Left ventricle myocardium inferior (tissue), 1 donor: ENCODE measurements around the gene TECTA. TPM values are rescaled to one million over a fixed set of nuclear protein-coding genes. Genes with fewer than 3 reads are reported as not detected.

Experiments
- DNase-seq: peaks from one replicate; pipeline ENCODE4 v3.0.0-alpha.2; 2020
- H3K27ac ChIP-seq: fragments of 200-600 bp; replicated peaks from 2 replicates; pipeline ENCODE4 v1.8.0; 2021
- H3K27me3 ChIP-seq: fragments of 200-600 bp; 2 replicates; pipeline ENCODE4 v1.8.0; 2021; ENCODE audit warnings: low read depth
- H3K36me3 ChIP-seq: fragments of 200-600 bp; 2 replicates; pipeline ENCODE4 v1.8.0; 2021
- H3K4me1 ChIP-seq: fragments of 200-600 bp; 2 replicates; pipeline ENCODE4 v1.8.0; 2021
- H3K4me3 ChIP-seq: fragments of 200-600 bp; 2 replicates; pipeline ENCODE4 v1.8.0; 2021; ENCODE audit warnings: mild to moderate bottlenecking, moderate library complexity
- H3K9me3 ChIP-seq: fragments of 200-600 bp; replicated peaks from 2 replicates; pipeline ENCODE4 v1.8.0; 2021
- intact Hi-C: fragments of 100-400 bp; cut with micrococcal nuclease; formaldehyde crosslinking; loops from one replicate; pipeline ENCODE4 v1.11.0; 2022
- total RNA-seq: library from RNA; stranded (reverse); fragmentation: NEBNext Ultra II Directional; extraction: Animal tissue kit (Norgen Biotek cat#: 25700); gene quantifications from one replicate; pipeline ENCODE4 v1.2.1, GENCODE V29; 2021
- TF ChIP-seq, protein P1 (sequence below): fragments of 200-600 bp; IDR thresholded peaks from 2 replicates; pipeline ENCODE4 v1.8.0; 2021; ENCODE audit warnings: antibody characterized with exemption, mild to moderate bottlenecking, borderline replicate concordance
- donor health status: DM: no; HTN: yes; CAD: no; lungs with severe emphysema.

The TECTA gene
- total RNA-seq, 1 donor from 2014 or later: 1.1 TPM

DNA sequence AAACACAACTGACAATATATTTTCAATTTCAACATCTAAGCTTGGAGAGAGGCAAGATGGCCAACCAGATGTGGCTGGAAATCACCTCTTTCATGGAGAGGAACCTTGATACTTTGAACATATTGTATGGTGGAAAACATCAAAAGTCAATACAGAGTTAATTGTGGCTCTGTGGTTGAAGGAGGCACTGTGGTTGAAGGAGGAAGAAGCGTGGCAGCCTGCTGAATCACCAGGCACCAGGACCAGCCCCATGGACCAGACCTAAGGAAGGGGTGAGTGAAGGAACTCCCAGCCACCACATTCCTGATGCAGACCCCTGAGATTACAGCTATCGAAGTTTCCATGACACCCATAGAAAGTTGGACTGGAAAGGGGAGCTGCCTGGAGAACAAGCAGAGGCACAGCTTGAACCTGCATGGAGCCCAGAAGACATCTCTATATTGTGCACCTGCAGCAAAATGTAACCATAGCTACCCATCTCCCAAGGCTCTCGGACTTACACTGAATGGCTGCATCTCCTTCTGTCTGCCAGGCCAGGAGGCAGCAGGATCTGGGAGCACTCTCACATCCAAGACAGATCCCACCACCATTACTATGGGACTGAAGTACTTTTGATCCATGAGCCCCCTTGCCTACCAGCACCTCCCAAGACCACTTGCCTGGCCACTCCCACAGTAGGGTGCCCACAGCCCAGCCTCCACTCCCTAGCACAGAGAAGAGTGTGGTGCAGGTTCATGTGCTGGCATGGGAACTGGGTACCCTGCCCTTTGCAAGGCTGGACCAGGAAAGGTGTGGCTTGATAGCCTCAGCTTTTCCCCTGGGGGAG is 111.7 kb downstream of the TECTA start:
- intact Hi-C loops: no loop called here
- Histone ChIP-seq H3K27me3 (peaks cover 13% of the 10 kb centered on the region), H3K27ac (no peak overlapping the region), H3K9me3 (no peaks in the 10 kb centered on the region), H3K4me3 (no peak overlapping the region), H3K36me3 (no peaks in the 10 kb centered on the region), H3K4me1 (peaks cover 9% of the 10 kb centered on the region)
- TF ChIP-seq, protein P1, sequence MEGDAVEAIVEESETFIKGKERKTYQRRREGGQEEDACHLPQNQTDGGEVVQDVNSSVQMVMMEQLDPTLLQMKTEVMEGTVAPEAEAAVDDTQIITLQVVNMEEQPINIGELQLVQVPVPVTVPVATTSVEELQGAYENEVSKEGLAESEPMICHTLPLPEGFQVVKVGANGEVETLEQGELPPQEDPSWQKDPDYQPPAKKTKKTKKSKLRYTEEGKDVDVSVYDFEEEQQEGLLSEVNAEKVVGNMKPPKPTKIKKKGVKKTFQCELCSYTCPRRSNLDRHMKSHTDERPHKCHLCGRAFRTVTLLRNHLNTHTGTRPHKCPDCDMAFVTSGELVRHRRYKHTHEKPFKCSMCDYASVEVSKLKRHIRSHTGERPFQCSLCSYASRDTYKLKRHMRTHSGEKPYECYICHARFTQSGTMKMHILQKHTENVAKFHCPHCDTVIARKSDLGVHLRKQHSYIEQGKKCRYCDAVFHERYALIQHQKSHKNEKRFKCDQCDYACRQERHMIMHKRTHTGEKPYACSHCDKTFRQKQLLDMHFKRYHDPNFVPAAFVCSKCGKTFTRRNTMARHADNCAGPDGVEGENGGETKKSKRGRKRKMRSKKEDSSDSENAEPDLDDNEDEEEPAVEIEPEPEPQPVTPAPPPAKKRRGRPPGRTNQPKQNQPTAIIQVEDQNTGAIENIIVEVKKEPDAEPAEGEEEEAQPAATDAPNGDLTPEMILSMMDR: no peak
- DNase-seq: no peak

GRCh38 chr11:121213362-121213893 is 112.4 kb downstream of the TECTA start:
- Histone ChIP-seq H3K9me3 (no peaks in the 10 kb centered on the region), H3K4me3 (no peak overlapping the region), H3K27ac (no peak overlapping the region), H3K4me1 (peaks cover 9% of the 10 kb centered on the region), H3K36me3 (no peaks in the 10 kb centered on the region), H3K27me3 (peaks cover 13% of the 10 kb centered on the region)
- TF ChIP-seq, protein P1: no peak
- intact Hi-C loops: no loop called here
- no peak for DNase-seq

DNA sequence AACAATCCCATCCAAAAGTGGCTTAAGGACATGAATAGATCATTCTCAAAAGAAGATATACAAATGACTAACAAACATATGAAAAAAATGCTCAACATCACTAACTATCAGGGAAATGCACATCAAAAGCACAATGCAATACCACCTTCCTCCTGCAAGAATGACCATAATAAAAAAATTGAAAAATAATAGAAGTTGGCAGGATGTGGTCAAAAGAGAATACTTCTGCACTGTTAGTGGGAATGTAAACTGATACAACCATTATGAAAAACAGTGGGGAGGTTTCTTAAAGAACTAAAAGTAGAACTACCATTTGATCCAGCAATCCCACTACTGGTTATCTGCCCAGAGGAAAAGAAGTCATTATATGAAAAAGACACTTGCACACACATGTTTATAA is 113.8 kb downstream of the TECTA start:
- Histone ChIP-seq H3K4me1 (peaks cover 9% of the 10 kb centered on the region), H3K27me3 (peaks cover 3% of the 10 kb centered on the region), H3K4me3 (no peak overlapping the region), H3K9me3 (no peaks in the 10 kb centered on the region), H3K27ac (no peak overlapping the region), H3K36me3 (no peaks in the 10 kb centered on the region)
- intact Hi-C loops: no loop called here
- DNase-seq: no peak
- TF ChIP-seq, protein P1: no peak

DNA sequence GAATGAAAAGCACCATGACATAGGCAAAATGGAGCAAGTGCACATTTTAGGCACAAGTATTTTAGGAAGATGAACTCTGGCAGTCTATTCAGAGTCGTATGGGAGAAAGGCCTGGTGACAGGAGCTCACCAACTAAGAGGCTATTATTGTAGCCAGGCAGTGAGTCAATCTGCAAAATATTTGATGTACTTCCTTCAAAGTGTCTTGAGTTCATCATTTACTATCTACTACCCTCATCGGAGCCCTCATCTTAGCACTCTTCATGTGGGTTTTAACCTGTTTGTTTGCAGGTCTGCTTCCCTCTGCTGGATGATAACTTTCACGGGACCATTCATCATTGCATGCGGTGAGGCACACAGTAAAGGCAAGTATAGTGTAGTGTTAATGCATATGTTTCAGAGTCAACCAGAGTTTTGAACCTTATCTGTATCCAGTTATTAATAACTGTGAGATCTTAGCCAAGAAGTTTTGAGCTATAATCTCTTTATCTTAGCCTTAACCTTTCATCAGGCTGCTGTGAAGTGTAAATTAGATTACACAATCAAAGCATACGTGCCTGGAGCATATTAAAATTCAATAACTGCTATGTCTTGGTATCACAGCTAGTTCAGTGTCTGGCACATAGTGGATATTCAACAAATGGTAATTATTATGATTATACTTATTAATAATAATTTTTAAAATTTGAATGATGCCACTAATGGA is 120.6 kb downstream of the TECTA start:
- no peak overlapping the region for H3K27ac ChIP-seq
- H3K4me1 ChIP-seq: no peaks in the 10 kb centered on the region
- no peaks in the 10 kb centered on the region for H3K9me3 ChIP-seq
- TF ChIP-seq, protein P1: no peak
- no peaks in the 10 kb centered on the region for H3K36me3 ChIP-seq
- no peak for DNase-seq
- H3K27me3 ChIP-seq: peaks cover 10% of the 10 kb centered on the region
- intact Hi-C loops: no loop called here
- H3K4me3 ChIP-seq: no peak overlapping the region

DNA sequence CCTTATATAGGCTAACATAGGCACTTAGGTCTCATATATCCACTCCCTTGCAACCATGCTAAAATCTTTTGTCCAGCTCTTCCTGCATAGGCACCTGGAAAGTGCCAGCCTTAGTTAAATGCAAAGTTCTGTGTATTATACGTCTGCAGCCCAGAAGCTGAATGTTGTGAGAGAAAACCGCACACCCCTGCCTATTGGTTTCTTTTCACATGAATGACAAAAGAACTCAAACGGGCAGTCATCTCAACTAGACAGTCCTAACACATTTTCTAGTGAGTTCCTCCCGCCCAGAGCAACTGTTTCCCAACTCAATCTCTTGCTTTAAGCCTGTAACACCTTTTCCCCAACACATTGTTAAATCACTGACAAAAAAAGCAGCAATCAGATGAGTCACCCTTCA is 122.1 kb downstream of the TECTA start:
- H3K36me3 ChIP-seq: no peaks in the 10 kb centered on the region
- intact Hi-C loops: no loop called here
- H3K4me1 ChIP-seq: no peaks in the 10 kb centered on the region
- no peak overlapping the region for H3K4me3 ChIP-seq
- TF ChIP-seq, protein P1: no peak
- H3K9me3 ChIP-seq: no peaks in the 10 kb centered on the region
- H3K27ac ChIP-seq: no peak overlapping the region
- no peak for DNase-seq
- H3K27me3 ChIP-seq: peaks cover 10% of the 10 kb centered on the region
